Colonic mucosa (tissue), 4 donors: Measurements from ENCODE around the gene SMPD3. TPM values are rescaled to one million over a fixed set of nuclear protein-coding genes. Genes with fewer than 3 reads are reported as not detected.

Experiments
- DNase-seq: peaks from one replicate; pipeline ENCODE4 v3.0.0-alpha.2; 2020
- H3K27ac ChIP-seq: fragments of 200-600 bp; one replicate; pipeline ENCODE4 v1.8.0; 2021
- H3K27me3 ChIP-seq: fragments of 200-600 bp; one replicate; pipeline ENCODE4 v1.8.0; 2021
- H3K36me3 ChIP-seq: fragments of 200-600 bp; one replicate; pipeline ENCODE4 v1.8.0; 2021
- H3K4me1 ChIP-seq: fragments of 200-600 bp; one replicate; pipeline ENCODE4 v1.8.0; 2021; ENCODE audit warnings: mild to moderate bottlenecking
- H3K4me3 ChIP-seq: fragments of 200-600 bp; one replicate; pipeline ENCODE4 v1.8.0; 2021
- H3K9ac ChIP-seq, 2 donors: one replicate each; pipeline ENCODE4 v1.7.0; 2013; ENCODE audit warnings: control low read depth in 2 of 2, low read depth in 2 of 2, low read length in 2 of 2
- H3K9me3 ChIP-seq: fragments of 200-600 bp; one replicate; pipeline ENCODE4 v1.8.0; 2021
- CTCF ChIP-seq: fragments of 200-600 bp; IDR thresholded peaks from one replicate; pipeline ENCODE4 v1.8.0; 2022; ENCODE audit warnings: antibody characterized with exemption, mild to moderate bottlenecking
- intact Hi-C: fragments of 100-400 bp; cut with DNase I; formaldehyde crosslinking; loops from one replicate; pipeline ENCODE4 v1.14.1; 2022
- total RNA-seq, 2 donors: library from RNA; stranded (reverse); fragmentation: NEBNext Ultra II Directional in 1 of 2; extraction: Animal tissue kit (Norgen Biotek cat#: 25700) in 1 of 2; gene quantifications; one replicate each; pipeline ENCODE4 v1.2.1, GENCODE V29; 2021
- donor health status: healthy.
- donor health status: DM: no; HTN: no; CAD: no.
- donor health status: DM: no; HTN: no; CAD: no.

Gene SMPD3
- total RNA-seq, 2 donors from 2014 or later: 71.1 to 76.5 TPM

- no peak for DNase-seq
- Histone ChIP-seq H3K9ac (no peak overlapping the region), H3K36me3 (no peaks in the 10 kb centered on the region), H3K4me3 (no peak overlapping the region), H3K27me3 (no peaks in the 10 kb centered on the region), H3K9me3 (no peaks in the 10 kb centered on the region), H3K4me1 (no peaks in the 10 kb centered on the region), H3K27ac (no peak overlapping the region)
- intact Hi-C loops: no loop called here
- TF ChIP-seq CTCF: no peak
These were observed 53.0 kb downstream of the SMPD3 start for GRCh38 chr16:68395167-68395786.

- Histone ChIP-seq H3K36me3 (no peaks in the 10 kb centered on the region), H3K27ac (no peak overlapping the region), H3K27me3 (no peaks in the 10 kb centered on the region), H3K4me3 (no peak overlapping the region), H3K9me3 (no peaks in the 10 kb centered on the region), H3K4me1 (no peaks in the 10 kb centered on the region), H3K9ac (no peak overlapping the region)
- no peak for DNase-seq
- TF ChIP-seq CTCF: no peak
- intact Hi-C loops: no loop called here
These were observed 55.0 kb downstream of the SMPD3 start for GRCh38 chr16:68393333-68393732.

DNA sequence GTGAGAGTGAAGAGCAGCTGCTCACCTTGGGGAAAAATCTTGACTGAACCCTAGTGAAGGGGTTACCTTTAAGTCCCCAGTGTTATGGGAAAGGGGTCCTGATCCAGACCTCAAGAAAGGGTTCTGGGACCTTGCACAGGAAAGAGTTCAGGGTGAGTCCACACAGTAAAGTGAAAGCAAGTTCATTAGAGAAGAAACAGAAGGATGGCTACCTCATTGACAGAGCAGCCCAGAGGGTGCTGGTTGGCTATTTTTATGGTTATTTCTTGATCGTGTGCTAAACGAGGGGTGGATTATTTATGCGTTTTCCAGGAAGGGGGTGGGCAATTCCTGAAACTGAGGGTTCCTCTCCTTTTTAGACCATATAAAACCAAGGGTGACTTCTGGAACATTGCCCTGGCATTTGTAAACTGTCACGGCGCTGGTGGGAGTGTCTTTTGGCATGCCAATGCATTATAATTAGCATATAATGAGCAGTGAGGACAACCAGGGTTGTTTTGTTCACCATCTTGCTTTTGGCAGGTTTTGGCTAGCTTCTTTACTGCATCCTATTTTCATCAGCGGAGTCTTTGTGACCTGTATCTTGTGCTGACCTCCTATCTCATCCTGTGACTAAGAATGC is 58.4 kb downstream of the SMPD3 start:
- no peak for DNase-seq
- no peaks in the 10 kb centered on the region for H3K9me3 ChIP-seq
- no peak overlapping the region for H3K4me3 ChIP-seq
- no peaks in the 10 kb centered on the region for H3K4me1 ChIP-seq
- intact Hi-C loops: no loop called here
- H3K36me3 ChIP-seq: no peaks in the 10 kb centered on the region
- no peak overlapping the region for H3K9ac ChIP-seq
- TF ChIP-seq CTCF: no peak
- no peak overlapping the region for H3K27ac ChIP-seq
- H3K27me3 ChIP-seq: no peaks in the 10 kb centered on the region

- Histone ChIP-seq H3K27me3 (no peaks in the 10 kb centered on the region), H3K27ac (no peak overlapping the region), H3K4me3 (no peak overlapping the region), H3K9me3 (no peaks in the 10 kb centered on the region), H3K4me1 (no peaks in the 10 kb centered on the region), H3K36me3 (no peaks in the 10 kb centered on the region), H3K9ac (no peak overlapping the region)
- no peak for TF ChIP-seq CTCF
- DNase-seq: no peak
- intact Hi-C loops: no loop called here
These were observed 59.3 kb downstream of the SMPD3 start for GRCh38 chr16:68389006-68389405.

DNA sequence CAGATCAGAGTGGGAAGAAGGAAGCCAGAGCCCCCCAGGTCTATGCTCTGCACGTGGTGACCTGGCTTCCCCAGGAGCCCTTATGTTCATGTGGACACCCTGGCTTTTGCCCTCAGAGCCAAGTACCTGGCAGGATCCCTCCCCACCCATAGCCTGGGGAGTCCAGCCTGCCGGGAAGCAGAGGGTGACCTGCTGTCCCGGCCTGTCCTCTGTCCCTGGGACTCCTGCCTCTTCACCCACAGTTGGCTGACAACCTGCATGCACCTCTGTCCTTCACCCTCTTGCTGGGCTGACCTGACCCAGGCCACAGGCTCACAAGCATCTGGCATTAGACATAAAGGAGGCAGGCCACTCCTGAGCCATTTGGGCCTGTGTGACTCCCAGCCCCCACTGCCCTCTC is 60.2 kb downstream of the SMPD3 start:
- H3K4me1 ChIP-seq: peaks cover 8% of the 10 kb centered on the region
- H3K9ac ChIP-seq: no peak overlapping the region
- no peak for TF ChIP-seq CTCF

More for the DNA sequence above, 60.2 kb downstream of the SMPD3 start:
- DNase-seq: no peak
- intact Hi-C loops: no loop called here
- H3K36me3 ChIP-seq: no peaks in the 10 kb centered on the region
- H3K9me3 ChIP-seq: no peaks in the 10 kb centered on the region
- H3K27ac ChIP-seq: no peak overlapping the region
- no peak overlapping the region for H3K4me3 ChIP-seq
- no peaks in the 10 kb centered on the region for H3K27me3 ChIP-seq
